Measurements from ENCODE around the gene SUGP2.

Gene SUGP2

DNA sequence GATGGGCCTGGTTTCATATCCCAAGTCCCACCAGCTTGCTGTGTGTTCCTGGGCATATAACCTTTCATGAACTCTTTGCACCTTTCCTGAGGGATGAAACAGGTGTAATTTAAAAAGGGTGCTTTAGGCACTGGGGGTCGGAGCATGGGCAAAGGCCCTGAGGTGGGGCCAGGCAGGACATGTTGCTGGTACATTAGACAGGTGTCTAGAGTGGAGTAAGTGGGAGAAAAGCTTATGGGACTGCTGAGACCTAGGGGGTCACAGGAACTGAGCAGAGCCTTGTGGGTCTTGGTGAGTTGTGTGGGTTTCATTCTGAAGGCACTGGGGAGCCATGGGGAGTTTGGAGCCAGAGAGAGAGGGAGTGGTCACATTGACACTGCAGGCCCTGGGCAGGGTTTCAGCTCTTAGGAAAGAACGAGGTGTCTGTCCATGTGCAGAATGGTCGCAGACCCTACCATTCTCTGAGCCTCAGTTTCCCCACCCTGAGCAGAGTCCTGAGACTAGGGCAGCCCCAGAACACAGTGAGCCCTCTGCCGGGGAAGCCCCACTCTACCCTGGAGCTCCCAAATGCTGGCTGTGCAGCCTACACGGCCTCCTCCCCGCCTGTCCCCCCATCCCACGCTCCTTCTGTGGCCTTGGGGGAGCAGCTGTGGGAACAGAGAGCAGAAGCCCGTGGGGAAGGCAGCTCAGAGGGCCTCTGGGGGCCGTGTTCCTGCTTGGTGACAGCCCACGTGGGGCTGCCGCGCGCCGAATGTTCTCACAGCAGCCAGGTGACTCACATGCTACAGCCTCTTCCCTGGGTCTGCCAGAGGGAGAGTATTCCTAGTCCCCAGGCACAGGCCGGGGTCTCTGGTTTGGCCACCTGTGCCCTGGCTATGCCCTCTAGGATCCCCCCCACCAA is 85.0 kb downstream of the SUGP2 start:
- DNase-seq = no peak

DNA sequence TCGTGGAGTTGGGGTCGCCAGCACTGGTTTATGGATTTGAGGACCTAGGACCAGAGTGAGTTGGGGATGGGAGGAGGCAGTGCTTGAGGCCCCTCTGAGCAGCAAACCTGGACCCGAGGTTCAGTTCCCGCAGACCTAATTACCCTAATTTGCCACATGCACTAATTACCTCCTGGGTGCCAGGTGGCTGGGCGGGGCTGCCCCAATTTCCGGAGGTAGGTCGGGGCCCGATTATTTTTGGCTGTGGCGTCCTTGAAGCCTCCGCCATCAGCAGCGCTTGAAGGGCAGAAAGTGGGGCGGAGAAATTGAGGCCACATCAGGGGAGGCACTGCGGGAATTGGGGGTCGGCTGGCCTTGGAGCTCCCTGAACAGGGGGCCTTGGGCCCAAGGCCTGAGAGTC is 86.4 kb downstream of the SUGP2 start:
- DNase-seq = no peak

DNA sequence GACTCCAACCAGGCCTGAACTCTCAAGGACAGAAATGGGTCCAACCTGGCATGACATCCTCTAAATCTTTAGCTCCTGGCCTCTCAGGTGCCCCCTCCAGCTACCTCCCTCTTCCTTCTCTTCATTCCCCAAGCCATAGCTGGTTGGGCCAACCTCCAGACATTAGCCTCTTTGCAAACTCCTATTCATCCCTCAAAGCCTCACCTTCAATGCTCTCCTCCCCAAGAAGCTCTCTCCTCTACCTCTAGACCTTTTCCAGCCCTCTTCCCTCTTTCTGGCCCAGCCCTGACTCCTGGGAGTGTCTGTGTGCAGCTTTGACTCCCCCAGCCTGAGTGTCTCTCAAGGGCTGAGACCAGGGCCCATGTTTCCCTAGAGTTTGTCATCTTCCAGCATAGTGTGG is 87.0 kb downstream of the SUGP2 start:
- no peak for DNase-seq

- DNase-seq = no peak
Observed at GRCh38 chr19:18945297-18945696, 88.0 kb downstream of the SUGP2 start.

GRCh38 chr19:18943465-18943864 is 89.9 kb downstream of the SUGP2 start:
- DNase-seq = no peak

DNA sequence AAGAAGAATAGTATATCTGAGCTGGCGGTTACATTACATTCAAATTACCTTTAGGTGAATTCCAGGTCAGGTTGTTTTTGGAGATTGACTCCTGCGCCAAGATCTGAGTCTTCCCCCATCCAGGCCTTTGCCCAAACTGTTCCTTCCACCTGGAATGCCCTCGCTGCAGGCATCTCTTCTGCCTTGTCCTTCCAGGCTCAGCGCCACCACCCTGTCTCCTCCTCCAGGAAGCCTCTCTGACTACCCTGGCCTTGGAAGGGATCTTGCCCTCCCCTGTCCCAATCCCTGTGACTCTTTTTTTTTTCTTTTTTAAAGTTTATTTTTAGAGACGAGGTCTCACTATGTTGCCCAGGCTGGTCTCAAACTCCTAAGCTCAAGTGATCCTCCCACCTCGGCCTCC is 90.6 kb downstream of the SUGP2 start:
- DNase-seq = no peak

DNA sequence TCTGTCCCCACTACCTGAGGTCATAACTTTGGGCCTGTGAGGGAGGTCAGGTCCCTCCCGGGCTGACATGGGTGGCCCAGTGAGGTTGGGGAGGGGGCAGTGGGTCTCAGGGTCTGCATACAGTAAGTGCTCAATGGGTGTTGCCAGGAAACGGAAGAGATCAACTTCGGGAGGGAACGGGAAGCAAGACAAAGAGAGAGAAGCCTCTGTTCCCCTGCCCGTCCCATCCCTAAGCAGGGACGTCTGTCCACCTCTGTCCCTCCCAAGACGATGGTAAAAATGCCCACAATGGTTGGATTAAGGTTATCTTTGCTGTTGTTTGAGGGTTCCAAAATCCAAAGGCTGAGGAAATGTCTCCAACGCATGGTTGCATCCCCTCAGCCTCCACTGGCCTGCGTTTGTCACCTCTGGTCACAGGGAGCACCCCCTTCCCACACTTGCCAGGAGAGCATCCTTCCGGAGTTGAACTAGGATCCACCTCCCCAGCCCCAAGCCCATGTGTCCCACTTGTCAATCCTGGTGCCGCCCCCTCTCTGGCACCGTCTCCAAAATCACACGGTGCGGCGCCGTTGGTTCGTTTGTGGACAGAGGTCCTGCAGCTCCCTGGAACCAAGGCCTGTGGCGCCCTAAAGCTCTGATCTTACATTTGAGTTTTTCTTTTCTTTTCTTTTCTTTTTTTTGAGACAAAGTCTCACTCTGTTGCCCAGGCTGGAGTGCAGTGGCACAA is 91.5 kb downstream of the SUGP2 start:
- DNase-seq = no peak

Measured in activated T-cell treated with anti-CD3 and anti-CD28 coated beads for 4 hours (primary cell).